HCT116 (cell line): ENCODE data around the gene SNF8.
A peak's percentile ranks its signal among the peaks of the same experiment; 100 is the strongest.

Experiments
- CTCF ChIP-seq, 3 experiments: fragments of 200-600 bp in 1 of 3; sonication (generic) in 1 of 3; IDR thresholded peaks in 2 of 3; conservative IDR thresholded peaks in 1 of 3; 2 replicates each; pipeline ENCODE4 v1.5.1; 2012 to 2017; ENCODE audit warnings: low read depth in 2 of 3, low read length in 2 of 3, antibody characterized with exemption in 1 of 3, borderline replicate concordance in 1 of 3, control low read depth in 1 of 3, mild to moderate bottlenecking in 1 of 3, mixed read lengths in 1 of 3, mixed run types in 1 of 3, moderate library complexity in 1 of 3; ENCODE audit not compliant: insufficient read depth in 1 of 3
- EZH2 ChIP-seq: fragments of 200-600 bp; sonication (generic); IDR thresholded peaks from 2 replicates; pipeline ENCODE4 v1.6.1; 2017; ENCODE audit warnings: antibody characterized with exemption, mixed run types
- MAX ChIP-seq: IDR thresholded peaks from 2 replicates; pipeline ENCODE4 v1.6.1; 2012
- POLR2A ChIP-seq: IDR thresholded peaks from 2 replicates; pipeline ENCODE4 v1.7.0; 2011; ENCODE audit warnings: borderline replicate concordance; ENCODE audit not compliant: insufficient read depth, insufficient read length; ENCODE audit errors: extremely low read depth
- RAD21 ChIP-seq: IDR thresholded peaks from 2 replicates; pipeline ENCODE4 v1.6.1; 2012; ENCODE audit warnings: low read depth, mild to moderate bottlenecking
- SRF ChIP-seq: IDR thresholded peaks from 2 replicates; pipeline ENCODE4 v1.6.1; 2012; ENCODE audit warnings: low read depth
- YY1 ChIP-seq: IDR thresholded peaks from 2 replicates; pipeline ENCODE4 v1.6.1; 2011; ENCODE audit warnings: low read length, low read depth, moderate library complexity, mild to moderate bottlenecking; ENCODE audit not compliant: insufficient replicate concordance; ENCODE audit errors: extremely low read depth

GRCh38 chr17:48954300-48954755, 9.7 kb upstream of the SNF8 start:
- TF ChIP-seq POLR2A (no peak), YY1 (no peak), SRF (no peak), EZH2 (no peak), CTCF (IDR thresholded peaks at IDR 0.05 in 2 of 3, conservative IDR thresholded peaks at IDR 0.05 in 1 of 3; ENCODE audit: borderline replicate concordance in 1 of 3, insufficient read depth in 1 of 3, low read depth in 2 of 3, low read length in 2 of 3) (peak; percentile 89 to 98 (median 98)), RAD21 (peak; percentile 100), MAX (no peak)
